Omental fat pad (tissue), 4 donors: Measurements from ENCODE around the gene SMAD3. TPM values are rescaled to one million over a fixed set of nuclear protein-coding genes. Genes with fewer than 3 reads are reported as not detected.

ENCODE experiments used
- ATAC-seq: fragments of 150-250 bp; one replicate; pipeline ENCODE4 v1.9.1; 2016; ENCODE audit warnings: mild to moderate bottlenecking, moderate library complexity; ENCODE audit not compliant: low FRiP score
- DNase-seq: peaks from one replicate; pipeline ENCODE4 v3.0.0-alpha.2; 2019; ENCODE audit warnings: low spot score
- total RNA-seq, 4 donors: library from RNA; depleted of rRNA; stranded (reverse); fragments of >200 nt; gene quantifications; one replicate each; pipeline ENCODE4 v1.1.0, GENCODE V29; 2016
- TF ChIP-seq, protein P1 (sequence below), 3 donors: fragments of 450-650 bp; IDR thresholded peaks; one replicate each; pipeline ENCODE4 v1.5.1; 2016 to 2017; ENCODE audit warnings: antibody characterized with exemption in 3 of 3, mild to moderate bottlenecking in 3 of 3, moderate library complexity in 2 of 3

Gene SMAD3
- total RNA-seq, 4 donors from 2014 or later, result 30.9 to 58.1 (median 49.9) TPM

DNA sequence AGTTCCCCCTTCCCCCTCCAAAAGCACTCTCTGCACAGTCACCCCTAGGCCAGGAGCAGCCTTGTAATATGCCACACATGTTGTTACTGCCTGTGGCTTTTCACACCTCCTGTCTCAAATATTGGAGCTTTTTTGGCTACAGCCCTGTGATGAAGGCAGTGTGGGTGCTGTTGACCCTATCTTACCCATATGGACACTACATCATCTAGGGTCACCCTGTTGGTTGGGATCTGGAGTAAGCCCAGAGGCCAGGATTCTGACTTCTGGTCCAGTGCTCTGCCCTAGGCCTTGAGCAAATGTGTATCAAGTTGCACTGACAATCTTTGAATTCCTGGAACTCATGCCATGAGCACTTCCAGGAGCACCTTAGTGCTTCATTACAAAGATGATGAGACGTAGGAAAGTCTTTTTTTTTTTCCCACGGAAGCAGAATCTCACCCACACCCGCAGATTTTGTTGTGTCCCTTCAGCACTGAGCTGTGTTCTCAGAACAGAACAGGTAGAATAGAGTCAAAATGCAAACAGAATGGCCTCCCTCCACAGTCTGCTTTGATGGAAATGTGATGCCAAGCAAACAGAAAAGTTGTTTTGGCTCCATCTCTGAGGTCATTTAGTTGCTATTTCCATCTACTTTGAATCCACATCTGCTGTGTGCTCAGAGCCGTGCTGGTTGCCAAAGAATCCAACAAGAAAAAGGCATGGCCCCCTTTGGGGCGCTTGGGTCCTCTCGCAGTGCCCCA is 49.6 kb downstream of the SMAD3 start:
- DNase-seq (no peak), ATAC-seq (no peak)
- TF ChIP-seq, protein P1, sequence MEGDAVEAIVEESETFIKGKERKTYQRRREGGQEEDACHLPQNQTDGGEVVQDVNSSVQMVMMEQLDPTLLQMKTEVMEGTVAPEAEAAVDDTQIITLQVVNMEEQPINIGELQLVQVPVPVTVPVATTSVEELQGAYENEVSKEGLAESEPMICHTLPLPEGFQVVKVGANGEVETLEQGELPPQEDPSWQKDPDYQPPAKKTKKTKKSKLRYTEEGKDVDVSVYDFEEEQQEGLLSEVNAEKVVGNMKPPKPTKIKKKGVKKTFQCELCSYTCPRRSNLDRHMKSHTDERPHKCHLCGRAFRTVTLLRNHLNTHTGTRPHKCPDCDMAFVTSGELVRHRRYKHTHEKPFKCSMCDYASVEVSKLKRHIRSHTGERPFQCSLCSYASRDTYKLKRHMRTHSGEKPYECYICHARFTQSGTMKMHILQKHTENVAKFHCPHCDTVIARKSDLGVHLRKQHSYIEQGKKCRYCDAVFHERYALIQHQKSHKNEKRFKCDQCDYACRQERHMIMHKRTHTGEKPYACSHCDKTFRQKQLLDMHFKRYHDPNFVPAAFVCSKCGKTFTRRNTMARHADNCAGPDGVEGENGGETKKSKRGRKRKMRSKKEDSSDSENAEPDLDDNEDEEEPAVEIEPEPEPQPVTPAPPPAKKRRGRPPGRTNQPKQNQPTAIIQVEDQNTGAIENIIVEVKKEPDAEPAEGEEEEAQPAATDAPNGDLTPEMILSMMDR (IDR thresholded peaks at IDR 0.05), result no peak

DNA sequence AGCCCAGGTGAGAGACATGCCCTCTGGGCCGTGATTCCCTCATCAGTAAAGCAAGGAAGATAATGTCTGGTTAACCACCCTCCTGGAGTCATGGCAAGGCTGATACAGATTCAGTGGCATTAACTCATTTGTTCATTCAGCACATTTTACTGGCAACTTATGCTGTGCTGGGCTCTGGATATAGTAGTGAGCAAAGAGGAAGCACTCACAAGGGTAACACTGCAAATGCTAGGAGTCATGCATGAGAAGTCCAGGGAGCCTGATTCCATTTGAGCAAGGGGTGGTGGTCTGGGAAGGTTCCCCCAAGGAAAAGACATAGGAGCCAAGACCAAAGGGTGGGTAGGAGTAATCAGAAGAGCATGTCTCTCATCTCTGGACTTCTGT is 50.2 kb downstream of the SMAD3 start:
- no peak for ATAC-seq
- TF ChIP-seq, protein P1 (IDR thresholded peaks at IDR 0.05), result no peak
- DNase-seq, result no peak

DNA sequence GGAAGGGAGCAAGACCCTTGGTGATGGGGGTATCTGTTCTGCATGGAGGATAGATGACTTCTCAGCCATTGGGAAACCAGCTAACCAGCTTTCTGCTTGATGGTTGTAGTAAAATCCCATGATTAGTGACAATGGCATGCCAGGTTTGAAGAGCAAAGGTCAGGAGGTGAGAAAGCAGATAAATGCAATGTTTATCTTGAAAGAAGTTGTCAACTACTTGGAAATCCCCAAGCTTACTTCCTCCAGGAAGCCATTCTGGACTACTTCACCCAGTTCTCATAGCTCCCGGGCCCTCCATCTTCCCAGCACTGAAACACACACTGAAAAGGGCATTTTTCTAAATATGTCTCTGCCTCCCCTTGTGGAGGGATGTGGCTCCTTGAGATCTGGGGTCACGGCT is 51.3 kb downstream of the SMAD3 start:
- DNase-seq, result no peak
- TF ChIP-seq, protein P1 (IDR thresholded peaks at IDR 0.05), result no peak
- no peak for ATAC-seq

DNA sequence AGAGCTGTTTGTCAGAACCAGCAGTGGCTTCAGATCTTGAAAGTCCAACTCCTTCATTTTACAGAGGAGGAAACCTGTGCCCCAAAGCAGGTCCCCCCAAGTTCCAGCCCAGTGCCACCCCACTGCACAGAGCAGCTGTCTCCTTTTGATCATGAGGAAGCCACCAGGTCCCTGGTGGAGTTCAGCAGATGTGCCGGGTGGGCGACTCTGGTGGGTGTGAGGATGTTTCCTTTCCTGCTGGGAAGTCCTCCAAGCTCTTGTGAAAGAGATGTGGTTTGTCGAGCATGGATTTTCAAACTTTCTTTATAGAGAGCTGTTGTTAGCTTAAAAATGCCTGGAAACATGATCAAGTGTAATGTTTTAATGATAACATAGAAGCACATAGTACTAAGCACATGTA is 52.0 kb downstream of the SMAD3 start:
- no peak for ATAC-seq
- TF ChIP-seq, protein P1 (IDR thresholded peaks at IDR 0.05), result no peak
- DNase-seq, result no peak

DNA sequence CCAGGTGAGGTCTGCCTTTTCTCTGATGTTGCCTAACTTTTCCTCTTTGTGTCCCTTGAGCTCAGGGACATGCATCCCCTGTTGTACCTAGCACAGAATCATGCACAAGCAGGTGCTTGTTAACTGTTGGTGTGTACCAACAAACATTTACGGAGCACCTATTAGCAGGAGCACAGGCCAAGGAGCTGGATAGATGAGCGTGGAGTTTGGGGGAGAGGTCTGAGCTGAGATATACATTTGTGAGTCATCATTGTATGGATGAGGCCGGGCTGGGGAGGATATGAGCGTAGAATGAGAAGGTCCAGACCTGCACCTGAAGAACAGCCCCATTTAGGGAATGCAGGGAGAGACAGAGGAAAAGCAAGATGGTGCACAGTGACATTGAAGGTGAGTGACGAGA is 53.4 kb downstream of the SMAD3 start:
- DNase-seq (no peak), ATAC-seq (no peak)
- TF ChIP-seq, protein P1 (IDR thresholded peaks at IDR 0.05), result no peak

DNA sequence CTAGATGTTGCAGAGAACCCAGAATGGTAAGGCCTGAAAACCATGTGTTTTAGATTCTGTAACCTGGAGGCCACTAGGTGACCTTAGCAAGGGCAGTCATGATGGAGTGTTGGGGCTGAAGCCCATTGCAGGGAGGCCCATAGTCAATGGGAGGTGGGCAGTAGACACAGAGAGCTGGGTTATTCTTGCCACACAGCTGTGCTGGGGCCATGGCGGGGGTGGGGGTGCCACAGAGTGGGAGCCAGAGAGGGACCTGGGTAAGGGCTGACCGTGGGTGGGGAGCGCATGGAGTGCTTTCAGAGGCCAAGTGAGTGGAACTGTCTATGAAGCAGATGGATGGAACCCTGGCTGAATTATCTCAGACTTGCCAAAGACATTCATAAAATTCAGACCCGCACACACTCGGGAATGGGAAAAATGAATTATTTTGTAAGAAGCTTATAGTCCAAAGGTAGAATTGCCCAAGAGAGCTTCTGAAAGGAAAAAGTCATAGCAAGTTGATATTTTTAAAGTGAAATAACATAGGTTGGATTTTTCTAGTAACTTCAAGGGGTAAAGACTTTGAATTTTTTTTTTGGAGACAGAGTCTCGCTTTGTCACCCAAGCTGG is 53.9 kb downstream of the SMAD3 start:
- DNase-seq, result no peak
- TF ChIP-seq, protein P1 (IDR thresholded peaks at IDR 0.05), result no peak
- no peak for ATAC-seq
